Right lung (tissue), 5 donors: ENCODE data around the gene IVD. TPM values are rescaled to one million over a fixed set of nuclear protein-coding genes. Genes with fewer than 3 reads are reported as not detected.

Source experiments
- DNase-seq, 2 donors: peaks; one replicate each; pipeline ENCODE4 v3.0.0-alpha.2; 2013
- polyA plus RNA-seq, 5 donors: library from polyadenylated mRNA; unstranded; fragments of 120-200 nt; gene quantifications; one replicate each; pipeline versions ENCODE4 v1.2.1 to v1.2.3, GENCODE V29; 2013; ENCODE audit warnings: inconsistent platforms in 1 of 5, low replicate concordance in 1 of 5; ENCODE audit not compliant: insufficient read length in 5 of 5, insufficient read depth in 1 of 5

IVD gene
- polyA plus RNA-seq, 5 donors = 87.7 to 120 (median 113) TPM

DNA sequence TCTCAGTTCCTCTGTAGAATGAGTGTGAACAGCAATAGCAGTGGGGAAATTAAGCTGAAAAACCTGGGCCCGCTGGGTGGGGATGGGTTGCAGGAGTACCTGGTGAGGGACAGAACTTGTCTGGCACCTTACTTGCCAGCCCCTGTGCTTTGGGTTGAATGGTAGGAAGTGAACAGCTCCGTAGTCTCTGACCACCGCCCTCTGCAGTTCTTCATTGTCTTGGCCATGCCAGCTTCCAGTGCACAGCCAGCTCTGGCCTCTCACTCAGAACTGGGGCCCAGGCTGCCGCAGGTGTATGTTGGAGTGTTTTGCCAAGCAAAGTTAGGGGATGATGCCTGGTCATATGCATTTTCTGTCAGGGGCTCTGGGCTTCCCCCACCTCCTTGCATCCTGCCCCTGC, 51.1 kb downstream of the IVD start:
- no peak for DNase-seq

DNA sequence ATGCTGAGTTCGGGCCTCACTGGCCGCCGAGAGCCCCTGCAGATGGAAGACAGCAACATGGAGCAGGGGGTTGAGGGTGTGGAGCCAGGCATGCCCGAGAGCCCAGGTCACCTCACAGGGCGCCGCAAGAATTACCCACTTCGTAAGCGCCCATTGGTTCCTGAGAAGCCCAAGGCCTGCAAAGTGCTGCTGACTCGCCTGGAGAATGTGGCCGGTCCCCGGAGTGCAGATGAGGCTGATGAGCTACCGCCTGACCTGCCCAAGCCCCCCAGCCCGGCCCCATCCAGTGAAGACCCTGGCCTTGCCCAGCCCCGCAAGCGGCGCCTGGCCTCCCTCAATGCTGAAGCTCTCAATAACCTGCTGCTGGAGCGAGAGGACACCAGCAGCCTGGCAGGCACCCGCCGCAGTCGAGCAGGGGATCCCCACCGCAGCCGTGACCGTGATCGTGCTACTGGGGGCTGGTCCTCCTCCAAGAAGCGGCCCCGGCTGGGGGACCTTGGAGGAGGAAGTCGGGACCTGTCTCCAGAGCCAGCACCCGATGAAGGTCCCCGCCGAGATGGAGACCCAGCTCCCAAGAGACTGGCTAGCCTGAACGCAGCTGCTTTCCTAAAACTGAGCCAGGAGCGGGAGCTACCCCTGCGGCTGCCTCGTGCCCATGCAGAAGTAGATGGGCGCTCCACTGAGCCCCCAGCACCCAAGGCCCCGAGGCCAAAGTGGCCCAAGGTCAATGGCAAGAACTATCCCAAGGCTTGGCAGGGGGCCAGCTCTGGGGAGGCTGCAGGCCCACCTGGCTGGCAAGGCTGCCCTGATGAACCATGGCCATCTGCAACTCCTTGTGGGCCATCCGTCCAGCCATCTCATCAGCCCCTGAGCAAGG, 53.1 kb downstream of the IVD start:
- no peak for DNase-seq

DNA sequence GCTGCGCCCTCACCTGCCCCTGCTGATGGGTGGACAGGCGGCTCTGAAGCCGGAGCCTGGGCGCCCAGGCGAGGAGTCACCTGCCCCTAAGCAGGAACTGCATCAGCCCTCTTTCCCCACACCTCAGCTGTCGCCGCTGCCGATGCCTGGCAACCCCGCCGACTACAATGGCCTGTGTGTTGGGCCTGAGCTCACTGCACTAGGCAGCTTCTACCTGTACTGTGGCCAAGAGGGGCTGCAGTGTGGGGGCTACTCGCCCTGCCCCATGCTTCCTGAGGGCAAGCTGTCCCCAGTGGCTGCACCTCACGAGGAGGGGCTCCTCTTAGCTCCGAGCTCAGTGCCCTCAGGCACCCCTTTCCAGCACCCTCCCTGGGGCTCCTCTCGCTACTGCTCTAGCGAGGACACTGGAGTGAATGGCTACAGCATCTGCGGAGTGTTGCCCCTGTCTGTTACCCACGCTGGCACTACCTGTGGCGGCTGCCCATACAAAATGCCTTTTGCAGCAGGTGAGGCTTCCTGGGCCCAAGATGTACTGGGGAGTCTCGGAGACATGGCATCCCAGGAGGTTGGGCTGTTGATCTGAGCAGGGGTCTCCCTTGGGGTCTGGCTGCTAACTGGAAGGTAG, 53.9 kb downstream of the IVD start:
- no peak for DNase-seq

DNA sequence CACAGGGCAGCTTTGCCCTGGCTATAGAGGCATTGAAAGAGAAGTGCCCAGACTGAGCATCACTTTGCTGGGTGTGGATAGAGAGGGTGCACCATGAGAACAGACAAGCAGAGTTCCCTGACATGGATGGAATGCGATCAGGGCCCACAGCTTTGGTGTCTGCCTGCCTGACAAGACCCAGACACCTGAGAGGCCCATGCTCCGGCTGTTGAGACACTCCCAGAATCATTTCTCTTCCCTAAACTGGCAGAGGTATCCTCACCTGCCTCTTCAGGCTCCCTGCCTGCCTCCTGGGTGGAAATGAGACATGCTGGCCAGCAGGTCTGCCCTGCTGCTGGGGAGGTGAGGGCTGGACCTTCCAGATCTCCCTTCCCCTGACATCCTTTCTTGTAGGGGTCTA, 54.8 kb downstream of the IVD start:
- DNase-seq = no peak

DNA sequence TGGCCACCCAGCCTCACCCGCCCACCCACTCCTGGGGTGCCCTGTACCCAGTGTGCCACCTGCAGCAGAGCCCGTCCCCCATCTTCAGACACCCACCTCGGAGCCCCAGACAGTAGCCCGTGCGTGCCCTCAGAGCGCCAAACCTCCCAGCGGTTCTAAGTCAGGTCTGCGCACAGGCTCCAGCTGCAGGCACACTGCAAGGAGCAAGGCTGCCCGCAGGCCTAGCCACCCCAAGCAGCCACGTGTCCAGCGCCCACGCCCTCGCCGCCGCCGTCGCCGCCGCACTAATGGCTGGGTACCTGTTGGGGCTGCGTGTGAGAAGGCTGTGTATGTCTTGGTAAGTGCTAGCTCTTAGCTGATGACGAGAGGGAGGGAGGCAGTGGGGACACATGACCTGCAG, 56.4 kb downstream of the IVD start:
- no peak for DNase-seq

DNA sequence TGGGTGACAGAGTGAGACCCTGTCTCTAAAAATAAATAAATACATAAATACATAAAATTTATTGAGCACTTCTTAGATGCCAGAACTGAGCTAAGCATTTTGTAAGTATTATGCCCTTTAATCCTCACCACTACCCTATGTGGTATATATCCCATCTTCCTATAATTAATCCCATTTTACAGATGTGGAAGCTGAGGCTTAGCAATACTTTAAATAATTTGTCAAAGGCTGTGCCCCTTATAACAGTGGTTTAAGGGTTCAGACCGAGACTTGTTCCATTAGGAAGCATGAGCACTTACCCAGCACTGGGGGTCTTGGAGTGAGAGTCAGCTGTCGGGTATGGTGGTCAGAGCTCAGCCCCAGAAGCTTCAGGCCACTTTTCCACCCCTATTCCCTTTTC, 57.7 kb downstream of the IVD start:
- no peak for DNase-seq

DNA sequence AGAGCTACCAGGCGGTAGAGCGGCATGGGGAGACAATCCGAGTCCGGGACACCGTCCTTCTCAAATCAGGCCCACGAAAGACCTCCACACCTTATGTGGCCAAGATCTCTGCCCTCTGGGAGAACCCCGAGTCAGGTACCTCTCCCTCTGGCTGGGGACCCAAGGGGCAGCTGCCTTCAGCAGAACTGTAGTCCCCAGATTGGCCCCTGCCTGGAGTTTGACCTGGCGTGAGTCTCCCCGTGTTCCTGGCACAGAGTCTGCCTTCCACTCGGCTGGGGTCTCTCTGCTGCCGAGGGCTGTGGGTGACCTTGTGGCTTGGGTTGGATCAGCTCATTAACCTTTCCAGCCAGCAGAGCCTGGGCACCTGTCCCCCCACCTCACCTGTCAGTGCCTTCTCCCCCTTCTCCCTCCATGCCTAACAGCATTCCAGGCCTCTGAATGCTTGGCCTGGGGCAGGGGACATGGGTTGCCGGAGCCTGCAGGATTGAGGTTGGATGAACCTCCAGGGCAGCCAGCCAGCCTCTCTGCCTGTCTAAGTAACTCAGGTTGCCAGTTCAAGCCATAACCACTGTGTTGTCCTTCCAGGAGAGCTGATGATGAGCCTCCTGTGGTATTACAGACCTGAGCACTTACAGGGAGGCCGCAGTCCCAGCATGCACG, 58.4 kb downstream of the IVD start:
- DNase-seq = no peak

DNA sequence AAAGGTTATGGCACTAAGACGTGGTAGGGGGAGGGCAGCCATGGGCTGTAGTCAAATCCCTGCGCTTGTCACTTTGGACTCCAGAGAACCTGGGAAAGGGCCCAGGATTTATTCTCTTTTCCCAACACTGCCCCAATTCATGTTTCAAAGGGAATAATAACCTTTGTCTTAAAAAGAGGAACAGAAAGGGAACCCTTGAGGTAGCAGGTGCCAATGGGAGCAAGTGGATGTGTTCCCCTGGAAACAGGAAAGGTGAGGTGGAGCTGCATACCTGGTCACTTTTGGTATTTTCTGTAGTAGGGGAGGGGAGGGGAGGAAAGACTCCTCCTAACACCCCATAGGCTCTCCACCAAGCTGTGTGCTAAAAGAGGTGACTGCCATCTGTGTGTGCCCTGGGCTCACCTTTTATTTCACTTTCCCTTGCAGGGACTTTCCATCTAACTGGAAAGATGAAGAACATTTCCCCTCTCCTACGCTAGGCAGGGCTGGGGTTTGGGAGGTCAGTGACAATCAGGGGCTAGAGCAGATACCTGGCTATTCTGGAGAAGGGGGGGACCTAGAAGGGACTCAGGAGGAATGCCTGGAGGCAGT, 59.1 kb downstream of the IVD start:
- DNase-seq = no peak

DNA sequence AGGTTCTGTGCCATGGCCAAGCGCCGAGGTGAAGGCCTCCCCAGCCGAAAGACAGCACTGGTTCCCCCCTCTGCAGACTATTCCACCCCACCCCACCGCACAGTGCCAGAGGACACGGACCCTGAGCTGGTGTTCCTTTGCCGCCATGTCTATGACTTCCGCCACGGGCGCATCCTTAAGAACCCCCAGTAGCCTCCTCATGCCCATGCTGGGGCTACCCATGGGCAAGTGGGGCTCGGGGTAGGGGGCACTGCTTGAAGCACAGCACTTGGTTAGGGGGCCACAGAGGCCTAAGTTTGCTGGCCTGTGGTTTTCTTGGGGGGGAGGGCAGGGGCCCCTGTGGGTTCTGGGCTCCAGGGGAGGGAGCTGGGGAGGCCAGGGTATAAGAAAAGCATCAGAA, 60.3 kb downstream of the IVD start:
- DNase-seq = no peak

DNA sequence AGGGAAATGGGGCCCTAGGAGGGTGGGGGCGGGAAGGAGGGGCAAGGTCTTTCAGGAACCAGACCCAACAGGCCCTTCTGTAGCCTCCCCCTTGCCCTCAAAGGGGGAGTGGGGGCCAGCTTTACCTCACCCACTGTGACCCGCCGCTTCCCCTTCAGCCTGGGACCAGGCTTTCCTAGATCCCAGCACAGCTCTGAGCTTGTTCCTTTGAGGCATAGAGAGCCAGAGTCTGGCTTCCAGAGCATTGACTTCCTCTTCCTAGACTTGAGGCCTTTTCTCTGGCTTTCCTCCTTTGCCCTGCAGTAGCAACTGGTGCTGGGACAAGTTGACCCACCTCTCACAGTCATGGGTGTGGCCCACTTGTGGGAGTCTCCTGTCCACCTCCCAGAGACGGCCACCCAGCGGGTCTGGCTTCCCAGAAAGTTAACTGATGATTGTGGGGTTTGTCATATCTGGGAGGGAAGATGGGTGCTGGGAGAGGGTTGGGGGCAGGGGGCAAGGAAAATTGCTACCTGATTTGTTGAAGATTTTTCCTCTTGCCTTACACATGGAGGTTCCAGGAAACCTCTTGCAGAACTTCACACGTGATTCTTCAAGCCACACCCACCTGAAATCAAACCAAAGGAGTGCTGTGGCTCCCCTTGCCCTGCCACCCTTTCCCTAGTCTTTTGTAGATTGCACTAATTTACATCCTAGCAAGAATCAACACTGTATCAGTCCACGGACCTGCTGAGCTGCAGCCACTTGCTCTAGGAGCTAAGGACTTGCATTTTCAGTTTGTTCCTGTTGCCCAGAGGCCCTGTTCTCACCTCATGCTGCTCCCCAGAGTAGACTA, 61.0 kb downstream of the IVD start:
- DNase-seq = no peak

DNA sequence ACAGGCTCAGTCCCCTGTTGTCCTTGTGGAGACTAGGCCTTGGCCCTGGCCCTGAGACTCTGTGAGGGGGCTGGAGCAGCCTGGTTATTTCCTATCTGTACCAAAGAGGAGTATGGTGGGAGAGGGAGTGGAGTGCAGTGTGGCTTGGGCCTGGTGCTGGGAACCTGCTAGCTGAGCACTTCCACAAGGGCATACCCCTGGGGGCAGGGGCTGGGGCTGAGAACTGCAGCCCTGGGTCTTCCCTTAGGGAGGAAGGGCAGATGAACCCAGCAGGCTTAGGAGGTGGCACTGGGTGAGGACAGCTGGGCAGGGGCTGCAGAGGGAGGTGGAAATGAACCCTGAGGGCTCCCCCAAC, 61.6 kb downstream of the IVD start:
- DNase-seq = no peak

DNA sequence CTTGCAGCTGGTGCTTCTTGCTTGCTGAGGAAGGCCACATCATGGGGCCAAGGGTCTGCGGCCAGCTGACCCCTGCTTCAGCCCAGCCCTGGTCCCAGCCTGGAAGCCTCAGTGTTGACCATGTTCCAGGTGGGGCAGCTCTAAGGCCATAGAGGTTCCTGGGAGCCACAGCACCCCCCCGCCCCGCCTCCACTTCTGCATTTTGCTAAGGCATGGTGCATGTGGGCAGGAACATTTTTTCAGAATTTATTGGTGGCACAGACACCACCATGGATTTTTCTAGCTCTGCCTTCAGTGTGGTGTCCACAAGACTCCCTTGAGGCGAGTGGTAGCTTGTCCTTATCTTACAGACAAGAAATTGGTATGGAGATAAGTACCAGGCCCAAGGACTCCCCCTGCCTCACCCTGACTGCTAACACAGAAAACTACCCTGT, 63.3 kb downstream of the IVD start:
- no peak for DNase-seq

DNA sequence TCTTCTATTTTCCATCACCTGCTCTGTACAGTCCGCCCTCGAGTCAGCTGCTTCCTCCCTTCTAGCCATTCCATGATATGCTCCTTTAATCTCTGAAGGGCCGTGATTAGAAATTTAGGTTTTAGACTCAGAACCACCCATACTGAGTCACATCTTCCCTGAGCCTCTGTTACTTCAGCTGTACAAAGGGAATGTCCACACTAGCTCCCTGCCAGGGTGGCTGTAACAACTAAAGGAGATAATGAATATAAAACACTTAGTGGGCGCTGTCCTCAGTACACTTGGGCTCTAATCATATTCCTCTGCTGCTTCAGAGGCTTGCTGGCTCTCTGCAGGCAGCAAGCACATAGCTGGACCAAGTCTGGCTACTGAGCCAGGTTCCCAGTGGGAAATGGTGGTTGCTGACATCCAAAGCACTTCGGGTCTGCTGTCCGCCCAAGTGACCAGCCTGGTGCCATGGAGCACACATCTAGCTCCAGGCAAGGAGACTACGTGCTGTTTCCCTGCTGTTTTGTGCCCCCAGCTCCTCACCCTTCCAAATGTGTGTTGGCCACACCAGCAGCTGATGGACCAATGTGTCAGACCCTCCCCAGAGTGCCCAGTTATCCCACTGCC, 64.3 kb downstream of the IVD start:
- no peak for DNase-seq

DNA sequence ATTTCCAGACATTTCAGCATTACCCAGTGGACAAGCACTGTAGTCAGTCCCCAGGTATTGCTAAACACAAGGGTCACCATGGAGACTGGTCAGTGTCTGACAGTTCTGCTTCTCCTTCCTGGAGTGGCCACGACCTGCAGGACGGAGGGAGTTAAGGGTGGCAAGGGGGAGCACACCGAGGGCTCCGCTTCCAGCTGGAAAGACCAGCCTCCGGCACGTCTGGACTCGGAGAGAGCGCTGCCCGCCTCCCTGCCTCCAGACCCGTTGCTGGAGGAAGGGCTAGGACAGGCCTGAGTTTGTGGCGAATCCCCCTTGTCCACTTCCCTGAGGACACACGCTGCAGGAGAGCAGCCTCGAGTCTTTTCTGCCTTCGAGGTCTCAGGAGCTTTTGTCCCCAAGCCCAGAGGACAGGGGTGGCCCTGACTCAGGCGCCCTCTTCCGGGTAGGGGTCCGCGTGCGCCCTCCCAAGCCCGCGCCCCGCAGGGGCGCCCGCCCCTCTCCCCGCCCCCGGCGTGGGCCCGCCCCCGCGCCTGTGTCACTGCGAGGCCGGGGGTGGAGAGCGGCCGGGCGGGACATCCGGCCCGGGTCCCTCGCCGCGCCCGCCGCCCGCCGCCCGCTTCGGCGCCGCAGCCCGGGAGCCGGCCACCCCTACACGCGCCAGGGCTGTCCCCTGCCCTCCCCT, 65.0 kb downstream of the IVD start, which contains the start of gene CHST14:
CHST14 (plus strand) TSS at position 562 of the 682 bp plus-strand sequence. CDS start 230 bp downstream, outside the sequence.
- DNase-seq = peak; percentile 75

Other genes with a start within 250 kb of the IVD start
- 10 to 100 TPM; 19.0 to 58.1 (median 38.9) TPM for gene BUB1B, start 244.7 kb upstream of the IVD start, polyA plus RNA-seq
- 1 to 10 TPM; 4.8 to 8.8 (median 6.0) TPM for gene PAK6, start 166.7 kb upstream of the IVD start, polyA plus RNA-seq
- not detected for gene ANKRD63, start 122.7 kb upstream of the IVD start, polyA plus RNA-seq
- 10 to 100 TPM; 10.1 to 20.7 (median 16.4) TPM for gene PLCB2, start 97.9 kb upstream of the IVD start, polyA plus RNA-seq
- gene INAFM2, start 82.1 kb upstream of the IVD start, polyA plus RNA-seq = 10 to 100 TPM; 20.8 to 26.1 (median 22.0) TPM
- 1 to 10 TPM; 5.1 to 9.7 (median 6.2) TPM for gene CCDC9B, start 64.9 kb upstream of the IVD start, polyA plus RNA-seq
- gene PHGR1, start 54.8 kb upstream of the IVD start, polyA plus RNA-seq = 1 to 10 TPM in 1 of 5 donors, not detected in 4; 1.8 TPM
- gene DISP2, start 47.6 kb upstream of the IVD start, polyA plus RNA-seq = 1 to 10 TPM; 1.1 to 3.3 (median 1.4) TPM
- gene KNSTRN, start 23.1 kb upstream of the IVD start, polyA plus RNA-seq = 10 to 100 TPM; 22.7 to 48.8 (median 33.0) TPM
- 10 to 100 TPM; 10.4 to 16.6 (median 13.5) TPM for gene BAHD1, start 35.2 kb downstream of the IVD start, polyA plus RNA-seq
- gene CHST14, start 65.2 kb downstream of the IVD start, polyA plus RNA-seq = 10 to 100 TPM; 31.6 to 48.8 (median 39.3) TPM
- gene CCDC32, start 159.2 kb downstream of the IVD start, polyA plus RNA-seq = 10 to 100 TPM; 24.9 to 31.4 (median 25.7) TPM
- 10 to 100 TPM in 1 of 5 donors, 1 to 10 TPM in 4; 6.3 to 11.1 (median 7.9) TPM for gene RPUSD2, start 163.5 kb downstream of the IVD start, polyA plus RNA-seq
- 10 to 100 TPM in 4 of 5 donors, 1 to 10 TPM in 1; 9.3 to 43.3 (median 19.7) TPM for gene KNL1, start 188.5 kb downstream of the IVD start, polyA plus RNA-seq